Gastrocnemius medialis (tissue), 4 donors: ENCODE data around the gene BRINP1.

Experiments
- POLR2A ChIP-seq, 2 donors: fragments of 450-650 bp; IDR thresholded peaks; one replicate each; pipeline ENCODE4 v1.6.1; 2017; ENCODE audit warnings: antibody characterized with exemption in 2 of 2, mild to moderate bottlenecking in 2 of 2, moderate library complexity in 2 of 2
- TF ChIP-seq, protein P1 (sequence below), 5 experiments: fragments of 450-650 bp in 3 of 5; fragments of 200-600 bp in 2 of 5; sonication (generic) in 2 of 5; IDR thresholded peaks in 4 of 5; conservative IDR thresholded peaks in 1 of 5; 1 replicate in 4 of 5; 2 replicates in 1 of 5; pipeline ENCODE4 v1.5.1; 2016 to 2019; ENCODE audit warnings: antibody characterized with exemption in 5 of 5, mild to moderate bottlenecking in 3 of 5, moderate library complexity in 3 of 5

DNA sequence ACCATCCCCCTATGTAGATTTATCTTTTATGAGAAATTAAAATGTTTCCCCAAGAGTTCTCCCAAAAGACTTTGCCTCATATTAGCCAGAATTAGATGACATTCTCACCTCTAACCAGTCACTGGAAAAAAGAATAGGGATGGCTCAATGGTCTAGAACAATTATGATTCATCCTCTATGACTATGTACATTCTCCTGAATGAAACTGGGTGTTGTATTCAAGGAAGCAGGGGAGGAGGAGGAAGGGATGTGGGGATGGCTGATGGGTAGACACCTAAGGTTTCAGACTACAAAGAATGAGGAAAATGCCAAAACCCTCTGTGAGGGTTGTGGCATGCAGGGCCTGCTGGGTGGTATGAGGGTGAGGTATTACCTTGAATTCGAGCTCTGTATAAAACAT lies 49.5 kb upstream of the BRINP1 start:
- TF ChIP-seq POLR2A (IDR thresholded peaks at IDR 0.05), result no peak
- TF ChIP-seq, protein P1, sequence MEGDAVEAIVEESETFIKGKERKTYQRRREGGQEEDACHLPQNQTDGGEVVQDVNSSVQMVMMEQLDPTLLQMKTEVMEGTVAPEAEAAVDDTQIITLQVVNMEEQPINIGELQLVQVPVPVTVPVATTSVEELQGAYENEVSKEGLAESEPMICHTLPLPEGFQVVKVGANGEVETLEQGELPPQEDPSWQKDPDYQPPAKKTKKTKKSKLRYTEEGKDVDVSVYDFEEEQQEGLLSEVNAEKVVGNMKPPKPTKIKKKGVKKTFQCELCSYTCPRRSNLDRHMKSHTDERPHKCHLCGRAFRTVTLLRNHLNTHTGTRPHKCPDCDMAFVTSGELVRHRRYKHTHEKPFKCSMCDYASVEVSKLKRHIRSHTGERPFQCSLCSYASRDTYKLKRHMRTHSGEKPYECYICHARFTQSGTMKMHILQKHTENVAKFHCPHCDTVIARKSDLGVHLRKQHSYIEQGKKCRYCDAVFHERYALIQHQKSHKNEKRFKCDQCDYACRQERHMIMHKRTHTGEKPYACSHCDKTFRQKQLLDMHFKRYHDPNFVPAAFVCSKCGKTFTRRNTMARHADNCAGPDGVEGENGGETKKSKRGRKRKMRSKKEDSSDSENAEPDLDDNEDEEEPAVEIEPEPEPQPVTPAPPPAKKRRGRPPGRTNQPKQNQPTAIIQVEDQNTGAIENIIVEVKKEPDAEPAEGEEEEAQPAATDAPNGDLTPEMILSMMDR (IDR thresholded peaks at IDR 0.05 in 4 of 5, conservative IDR thresholded peaks at IDR 0.05 in 1 of 5), result no peak
